SK-N-SH treated with all-trans-retinoic acid at 6 μM for 48 hours (cell line): ENCODE data around the gene YPEL2.

ENCODE experiments used
- BACH2 ChIP-seq: fragments of 250-450 bp; sonication (Bioruptor Pico); IDR thresholded peaks from 2 replicates; pipeline ENCODE4 v1.9.0; 2021; ENCODE audit warnings: mild to moderate bottlenecking, borderline replicate concordance
- OSR1 ChIP-seq: fragments of 250-450 bp; sonication (Bioruptor Pico); IDR thresholded peaks from 2 replicates; pipeline ENCODE4 v1.8.0; 2022; ENCODE audit warnings: moderate library complexity, mild to moderate bottlenecking, inconsistent platforms
- PPARA ChIP-seq: fragments of 250-450 bp; sonication (Bioruptor Pico); IDR thresholded peaks from 2 replicates; pipeline ENCODE4 v1.5.0; 2020; ENCODE audit warnings: mild to moderate bottlenecking, borderline replicate concordance
- TCF4 ChIP-seq: fragments of 250-450 bp; sonication (Bioruptor Pico); IDR thresholded peaks from 2 replicates; pipeline ENCODE4 v1.8.0; 2021; ENCODE audit warnings: mild to moderate bottlenecking, moderate library complexity, borderline replicate concordance
- ZFP3 ChIP-seq: fragments of 250-450 bp; sonication (Bioruptor Pico); IDR thresholded peaks from 2 replicates; pipeline ENCODE4 v1.5.0; 2020; ENCODE audit warnings: mild to moderate bottlenecking, moderate library complexity
- ZNF70 ChIP-seq: fragments of 450-650 bp; formaldehyde crosslinking; IDR thresholded peaks from 2 replicates; pipeline ENCODE4 v1.5.0; 2020; ENCODE audit warnings: mild to moderate bottlenecking, moderate library complexity
- TF ChIP-seq, protein P1 (sequence below): fragments of 250-450 bp; sonication (Bioruptor Pico); IDR thresholded peaks from 2 replicates; pipeline ENCODE4 v1.8.0; 2020; ENCODE audit warnings: mild to moderate bottlenecking, moderate library complexity, borderline replicate concordance

- TF ChIP-seq OSR1 (CRISPR knock-in tag) (no peak), PPARA (CRISPR knock-in tag) (no peak), TCF4 (no peak), ZFP3 (no peak), BACH2 (CRISPR knock-in tag) (no peak), ZNF70 (CRISPR knock-in tag) (no peak)
- TF ChIP-seq, protein P1, sequence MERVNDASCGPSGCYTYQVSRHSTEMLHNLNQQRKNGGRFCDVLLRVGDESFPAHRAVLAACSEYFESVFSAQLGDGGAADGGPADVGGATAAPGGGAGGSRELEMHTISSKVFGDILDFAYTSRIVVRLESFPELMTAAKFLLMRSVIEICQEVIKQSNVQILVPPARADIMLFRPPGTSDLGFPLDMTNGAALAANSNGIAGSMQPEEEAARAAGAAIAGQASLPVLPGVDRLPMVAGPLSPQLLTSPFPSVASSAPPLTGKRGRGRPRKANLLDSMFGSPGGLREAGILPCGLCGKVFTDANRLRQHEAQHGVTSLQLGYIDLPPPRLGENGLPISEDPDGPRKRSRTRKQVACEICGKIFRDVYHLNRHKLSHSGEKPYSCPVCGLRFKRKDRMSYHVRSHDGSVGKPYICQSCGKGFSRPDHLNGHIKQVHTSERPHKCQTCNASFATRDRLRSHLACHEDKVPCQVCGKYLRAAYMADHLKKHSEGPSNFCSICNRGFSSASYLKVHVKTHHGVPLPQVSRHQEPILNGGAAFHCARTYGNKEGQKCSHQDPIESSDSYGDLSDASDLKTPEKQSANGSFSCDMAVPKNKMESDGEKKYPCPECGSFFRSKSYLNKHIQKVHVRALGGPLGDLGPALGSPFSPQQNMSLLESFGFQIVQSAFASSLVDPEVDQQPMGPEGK (CRISPR knock-in tag), result no peak
Observed at GRCh38 chr17:59335685-59336084, 4.2 kb downstream of the YPEL2 start.
